Activated CD8-positive, alpha-beta T cell treated with anti-CD3 and anti-CD28 coated beads, Interleukin-2, amount 10 ng/mL, durations not matched to agents 7 days and 5 days (primary cell): ENCODE measurements around the gene DDX10. TPM values are rescaled to one million over a fixed set of nuclear protein-coding genes. Genes with fewer than 3 reads are reported as not detected.
"Not testable (repeated sequence)": the region's sequence is repeated elsewhere in the genome, so short reads cannot be mapped to it uniquely, and the experiment has no call there.

Source experiments
- ATAC-seq: fragments of 150-1000 bp; cut with Tn5 transposase; one replicate; pipeline ENCODE4 v1.10.0; 2021; ENCODE audit warnings: moderate library complexity
- CTCF ChIA-PET: fragments of 350-600 bp; sonication (Branson Sonifier 250); formaldehyde crosslinking; loops from one replicate; lab custom pipeline; 2021; ENCODE audit warnings: antibody characterized with exemption; lab: Charles Lee
- POLR2A ChIA-PET: fragments of 350-600 bp; sonication (Branson Sonifier 250); formaldehyde crosslinking; loops from one replicate; lab custom pipeline; 2021; ENCODE audit warnings: antibody characterized with exemption; lab: Charles Lee
- DNase-seq: peaks from one replicate; pipeline ENCODE4 v3.0.0-alpha.2; 2020
- H3K27ac Mint-ChIP-seq: one replicate; pipeline ENCODE4 v1.8.0; 2021; ENCODE audit warnings: mild to moderate bottlenecking, mixed read lengths
- H3K27me3 Mint-ChIP-seq: one replicate; pipeline ENCODE4 v1.8.0; 2021; ENCODE audit warnings: low read depth, mixed read lengths
- H3K36me3 Mint-ChIP-seq: one replicate; pipeline ENCODE4 v1.8.0; 2021; ENCODE audit warnings: low read depth, mixed read lengths
- H3K4me1 Mint-ChIP-seq: one replicate; pipeline ENCODE4 v1.8.0; 2021; ENCODE audit warnings: low read depth, mixed read lengths
- H3K4me3 Mint-ChIP-seq: one replicate; pipeline ENCODE4 v1.8.0; 2021; ENCODE audit warnings: mild to moderate bottlenecking, mixed read lengths
- H3K9me3 Mint-ChIP-seq: one replicate; pipeline ENCODE4 v1.8.0; 2022; ENCODE audit warnings: mixed read lengths; ENCODE audit not compliant: insufficient read depth
- total RNA-seq, 2 experiments: library from RNA; stranded (reverse); gene quantifications; one replicate each; pipeline ENCODE4 v1.2.3, GENCODE V29; 2021

Gene DDX10
- total RNA-seq, 2 experiments from 2014 or later, result 26.3 to 31.6 TPM

DNA sequence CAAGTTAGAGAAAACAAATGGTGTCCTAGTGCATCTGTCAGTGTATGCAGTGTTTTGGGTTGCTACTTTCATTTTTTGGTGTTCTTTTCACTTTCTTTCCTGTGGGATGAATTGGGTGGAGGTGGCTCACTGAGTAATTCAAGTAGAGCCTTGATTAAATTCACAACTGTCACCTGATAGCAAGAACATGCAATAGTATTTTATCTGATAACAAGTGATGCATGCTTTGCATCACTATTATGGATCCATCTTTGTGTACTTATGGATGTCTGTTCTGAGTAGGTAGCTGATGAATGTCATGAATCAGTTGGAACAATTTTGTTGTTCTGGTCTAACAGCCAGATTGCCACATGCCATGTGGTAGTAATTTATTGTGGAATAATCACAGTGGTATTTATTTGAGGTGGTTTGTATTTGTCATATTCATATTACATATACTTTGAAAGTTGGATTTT is 87.5 kb downstream of the DDX10 start:
- peaks cover 2% of the 10 kb centered on the region for H3K36me3 Mint-ChIP-seq
- H3K9me3 Mint-ChIP-seq, result no peaks in the 10 kb centered on the region
- ChIA-PET CTCF (no interaction called here), POLR2A (interaction anchor here (0.6 kb wide), 1 partner anchor 170 kb away, joined by 3 read pairs; no protein-coding TSS in a partner anchor)
- H3K27me3 Mint-ChIP-seq, result no peaks in the 10 kb centered on the region
- peaks cover 10% of the 10 kb centered on the region for H3K4me1 Mint-ChIP-seq
- no peak for ATAC-seq
- no peak overlapping the region for H3K27ac Mint-ChIP-seq
- no peak for DNase-seq
- H3K4me3 Mint-ChIP-seq, result no peak overlapping the region

DNA sequence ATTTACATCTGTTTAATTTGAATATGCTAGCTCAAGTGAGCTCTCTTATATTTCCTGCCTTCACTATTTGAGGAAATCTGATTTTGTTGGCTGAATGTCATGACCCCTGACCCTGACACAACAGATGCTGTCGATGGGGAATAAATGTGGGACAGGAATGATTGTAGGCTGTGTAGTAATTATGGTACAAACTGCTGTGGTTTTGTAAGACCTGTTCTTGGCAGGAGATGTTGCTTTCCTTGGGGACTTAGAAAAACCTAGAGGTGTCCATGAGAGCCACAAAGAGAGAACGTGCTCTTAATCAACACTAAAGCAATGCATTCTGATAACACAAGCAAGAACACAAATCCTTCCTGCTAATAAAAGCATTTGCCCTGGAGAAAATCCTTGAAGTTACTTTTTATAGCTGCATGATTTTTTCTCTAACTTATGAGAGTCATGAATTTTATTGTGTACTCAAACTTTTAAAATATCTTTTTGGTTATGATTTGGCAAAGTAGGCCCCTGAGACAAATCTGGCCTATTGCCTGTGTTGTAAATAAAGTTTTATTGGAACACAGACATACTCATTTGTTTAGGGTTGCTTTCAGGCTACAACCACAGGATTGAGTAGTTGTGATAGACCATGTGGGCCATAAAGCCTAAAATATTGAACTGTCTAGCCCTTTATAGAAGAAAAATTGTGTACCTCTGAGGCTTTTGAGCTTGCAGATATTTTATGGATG is 90.2 kb downstream of the DDX10 start:
- Mint-ChIP-seq H3K36me3 (peaks cover 2% of the 10 kb centered on the region), H3K4me1 (peaks cover 10% of the 10 kb centered on the region), H3K27me3 (no peaks in the 10 kb centered on the region), H3K27ac (no peak overlapping the region), H3K4me3 (no peak overlapping the region), H3K9me3 (no peaks in the 10 kb centered on the region)
- CTCF ChIA-PET, result interaction anchor here (0.6 to 1.7 kb wide), 3 partner anchors 20 to 930 kb away, joined by 3 to 5 read pairs (median 3); no protein-coding TSS in a partner anchor
- DNase-seq, result no peak
- ATAC-seq, result no peak
- POLR2A ChIA-PET, result no interaction called here

DNA sequence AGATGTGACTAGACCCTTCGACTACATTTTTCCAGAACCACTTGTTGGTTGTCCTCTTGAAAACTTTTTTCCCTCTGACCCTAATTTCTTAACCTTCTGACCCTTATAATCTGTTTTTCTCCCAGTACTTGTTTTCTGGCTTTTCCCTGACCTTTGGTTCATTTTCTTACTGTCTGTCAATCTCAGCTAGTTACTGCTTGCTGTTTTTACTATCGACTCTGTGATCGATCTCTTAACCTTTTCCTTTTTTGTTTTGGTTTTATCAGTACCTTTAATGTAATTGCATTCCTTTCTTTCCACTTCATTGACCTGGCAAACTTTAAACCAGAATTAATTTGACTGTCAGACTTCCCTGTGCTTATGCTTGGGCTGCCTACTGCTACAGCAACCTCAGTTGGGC is 92.8 kb downstream of the DDX10 start:
- ATAC-seq (no peak), DNase-seq (no peak)
- CTCF ChIA-PET, result interaction anchor here (0.8 to 1.6 kb wide), 3 partner anchors 18 to 25 kb away, joined by 3 to 4 read pairs (median 3); no protein-coding TSS in a partner anchor
- Mint-ChIP-seq H3K4me3 (no peak overlapping the region), H3K9me3 (no peaks in the 10 kb centered on the region), H3K27ac (no peak overlapping the region), H3K27me3 (no peaks in the 10 kb centered on the region), H3K36me3 (no peaks in the 10 kb centered on the region), H3K4me1 (no peaks in the 10 kb centered on the region)
- POLR2A ChIA-PET, result no interaction called here

GRCh38 chr11:108758458-108758857 is 93.6 kb downstream of the DDX10 start:
- ChIA-PET CTCF (interaction anchor here (1.6 kb wide), 1 partner anchor 25 kb away, joined by 4 read pairs; no protein-coding TSS in a partner anchor), POLR2A (no interaction called here)
- Mint-ChIP-seq H3K4me3 (no peak overlapping the region), H3K36me3 (no peaks in the 10 kb centered on the region), H3K9me3 (no peaks in the 10 kb centered on the region), H3K27me3 (no peaks in the 10 kb centered on the region), H3K27ac (no peak overlapping the region), H3K4me1 (no peaks in the 10 kb centered on the region)
- ATAC-seq (no peak), DNase-seq (no peak)

DNA sequence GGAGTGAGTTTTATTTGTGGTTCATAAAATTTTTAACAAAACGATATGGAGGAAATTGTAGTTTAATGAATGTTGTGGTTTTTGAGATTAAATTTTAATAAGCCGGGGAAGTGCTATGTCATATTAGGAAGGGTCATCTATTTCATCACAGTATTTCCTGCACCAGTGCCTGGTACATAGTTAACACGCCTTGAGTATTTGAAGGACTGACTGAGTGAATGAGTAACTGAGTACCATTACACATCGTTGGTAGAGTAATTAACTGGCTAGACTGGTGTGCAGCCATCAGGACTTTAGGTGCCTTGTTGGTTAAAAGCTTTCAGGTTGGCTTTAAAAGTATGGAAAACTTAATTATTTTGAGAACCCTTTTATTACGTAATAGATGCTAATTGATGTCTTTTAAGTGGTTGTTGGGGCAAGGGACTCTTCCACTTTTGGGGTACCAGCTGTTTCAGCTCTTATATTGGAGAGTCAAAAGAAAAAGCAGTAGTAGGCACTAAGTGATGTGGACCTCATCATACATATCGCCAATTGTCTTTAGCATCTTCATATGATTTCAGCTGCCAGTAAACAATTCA is 101.8 kb downstream of the DDX10 start:
- POLR2A ChIA-PET, result no interaction called here
- Mint-ChIP-seq H3K27ac (no peak overlapping the region), H3K4me3 (no peak overlapping the region), H3K4me1 (no peaks in the 10 kb centered on the region), H3K36me3 (peaks cover 1% of the 10 kb centered on the region), H3K9me3 (no peaks in the 10 kb centered on the region), H3K27me3 (no peaks in the 10 kb centered on the region)
- DNase-seq (no peak), ATAC-seq (no peak)
- CTCF ChIA-PET, result no interaction called here

GRCh38 chr11:108768370-108768769 is 103.5 kb downstream of the DDX10 start:
- POLR2A ChIA-PET, result no interaction called here
- Mint-ChIP-seq H3K27me3 (no peaks in the 10 kb centered on the region), H3K36me3 (peaks cover 1% of the 10 kb centered on the region), H3K9me3 (no peaks in the 10 kb centered on the region), H3K4me3 (no peak overlapping the region), H3K4me1 (no peaks in the 10 kb centered on the region), H3K27ac (no peak overlapping the region)
- CTCF ChIA-PET, result no interaction called here
- ATAC-seq (no peak), DNase-seq (no peak)

DNA sequence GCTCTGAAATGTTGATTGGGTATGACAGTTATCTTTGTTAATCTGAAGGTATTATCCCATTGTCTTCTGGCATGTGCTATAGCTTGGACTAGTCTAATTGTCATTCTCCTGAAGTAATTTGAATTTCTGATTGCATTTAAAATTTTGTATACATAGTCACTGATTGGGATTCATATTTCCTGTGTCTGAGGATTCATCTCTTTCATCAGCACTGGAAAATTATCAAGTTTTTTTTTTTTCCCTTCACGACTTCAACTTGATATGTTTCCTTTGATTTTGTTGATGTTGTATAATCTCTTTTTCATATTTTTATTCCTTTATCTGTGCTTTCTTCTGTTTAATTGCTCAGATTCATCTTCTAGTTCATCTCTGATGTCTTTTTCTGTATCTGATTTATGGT is 104.1 kb downstream of the DDX10 start:
- POLR2A ChIA-PET, result no interaction called here
- Mint-ChIP-seq H3K4me3 (no peak overlapping the region), H3K4me1 (no peaks in the 10 kb centered on the region), H3K27me3 (no peaks in the 10 kb centered on the region), H3K36me3 (peaks cover 1% of the 10 kb centered on the region), H3K9me3 (no peaks in the 10 kb centered on the region), H3K27ac (no peak overlapping the region)
- CTCF ChIA-PET, result no interaction called here
- DNase-seq, result no peak
- ATAC-seq, result no peak

DNA sequence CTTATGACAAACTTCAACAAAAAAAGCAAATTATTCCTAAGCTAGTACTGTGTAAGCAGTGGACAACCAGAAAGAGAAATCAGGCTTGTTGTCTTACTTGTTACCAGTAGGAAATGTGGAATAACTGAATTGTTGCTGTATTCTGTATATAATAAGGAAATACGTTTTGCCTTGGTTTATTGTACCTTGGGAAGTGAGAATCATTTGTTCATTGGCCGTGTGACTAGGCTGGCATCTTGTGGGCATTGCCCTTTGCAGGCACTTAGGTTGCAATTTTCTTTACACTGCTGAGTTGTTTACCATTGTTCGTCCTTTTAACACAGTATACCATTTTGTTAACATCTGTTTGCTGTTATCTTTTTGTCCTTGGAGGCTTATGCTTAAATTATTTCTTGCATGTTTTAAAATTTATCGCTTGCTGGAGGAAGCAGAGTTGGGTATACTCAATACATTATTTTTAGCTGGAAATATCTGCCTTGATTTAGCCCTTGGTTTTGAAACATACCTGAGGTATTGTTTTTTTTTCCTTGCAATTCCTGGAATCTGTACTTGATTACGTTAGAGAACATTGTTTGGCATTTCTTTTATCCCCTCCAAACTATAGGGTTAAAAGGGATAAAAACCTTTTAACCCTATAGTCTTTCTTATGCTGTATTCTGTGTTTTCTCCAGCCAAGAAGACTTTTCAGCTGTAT is 109.3 kb downstream of the DDX10 start:
- no peaks in the 10 kb centered on the region for H3K27me3 Mint-ChIP-seq
- H3K4me1 Mint-ChIP-seq, result no peaks in the 10 kb centered on the region
- no peaks in the 10 kb centered on the region for H3K9me3 Mint-ChIP-seq
- ATAC-seq (no peak), DNase-seq (no peak)
- H3K27ac Mint-ChIP-seq, result no peak overlapping the region
- CTCF ChIA-PET, result interaction anchor here (1.2 kb wide), 1 partner anchor 15 kb away, joined by 3 read pairs; no protein-coding TSS in a partner anchor
- no peak overlapping the region for H3K4me3 Mint-ChIP-seq
- POLR2A ChIA-PET, result no interaction called here
- H3K36me3 Mint-ChIP-seq, result peaks cover 12% of the 10 kb centered on the region

DNA sequence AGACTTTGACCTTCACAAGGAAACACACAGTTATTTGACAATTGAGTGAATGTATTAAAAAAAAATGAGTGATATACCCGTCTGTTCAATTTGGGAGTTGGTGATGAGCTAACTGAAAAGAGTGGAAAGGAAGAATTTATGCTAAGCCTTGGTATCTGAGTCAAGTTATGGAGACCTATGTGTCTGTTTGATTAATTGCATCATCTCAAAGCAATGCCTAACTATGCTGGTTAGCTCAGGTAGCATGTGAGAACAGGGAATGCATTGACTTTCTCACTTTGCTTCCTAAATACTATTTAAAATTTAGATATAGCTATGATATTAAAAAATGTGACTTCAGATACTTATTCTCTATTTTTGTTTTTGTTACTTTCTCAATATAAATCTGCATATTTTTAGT is 110.5 kb downstream of the DDX10 start:
- Mint-ChIP-seq H3K4me3 (no peak overlapping the region), H3K27ac (no peak overlapping the region), H3K4me1 (no peaks in the 10 kb centered on the region), H3K9me3 (no peaks in the 10 kb centered on the region), H3K36me3 (peaks cover 13% of the 10 kb centered on the region), H3K27me3 (no peaks in the 10 kb centered on the region)
- DNase-seq (no peak), ATAC-seq (no peak)
- ChIA-PET POLR2A (no interaction called here), CTCF (interaction anchor here (1.0 kb wide), 1 partner anchor 41 kb away, joined by 4 read pairs; no protein-coding TSS in a partner anchor)

GRCh38 chr11:108779147-108779546 is 114.3 kb downstream of the DDX10 start:
- H3K9me3 Mint-ChIP-seq, H3K27me3 Mint-ChIP-seq, POLR2A ChIA-PET, H3K27ac Mint-ChIP-seq, DNase-seq, H3K4me3 Mint-ChIP-seq, CTCF ChIA-PET, H3K4me1 Mint-ChIP-seq, ATAC-seq: not testable (repeated sequence)
- H3K36me3 Mint-ChIP-seq, result peaks cover 11% of the 10 kb centered on the region

DNA sequence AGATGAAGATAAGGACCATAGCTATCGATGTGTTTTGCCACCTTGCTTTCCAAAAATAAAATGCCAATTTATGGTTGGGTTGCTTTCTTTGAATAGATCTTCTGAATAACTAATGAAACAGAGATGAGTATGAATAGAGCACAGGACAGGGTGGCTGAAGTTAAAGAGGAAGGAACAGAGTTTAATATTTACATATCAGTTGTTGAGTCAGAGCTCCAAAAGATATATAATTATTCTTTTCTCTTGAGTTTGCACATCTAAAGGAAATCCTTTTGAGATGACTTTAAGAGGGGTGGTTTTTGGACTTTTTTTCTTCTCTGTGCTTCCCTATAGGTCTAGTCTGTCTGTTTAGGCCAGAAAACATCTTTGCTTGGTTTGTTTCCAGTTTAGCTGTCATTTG is 115.2 kb downstream of the DDX10 start:
- Mint-ChIP-seq H3K9me3 (no peaks in the 10 kb centered on the region), H3K4me1 (peaks cover 7% of the 10 kb centered on the region), H3K27me3 (no peaks in the 10 kb centered on the region), H3K4me3 (no peak overlapping the region), H3K36me3 (peaks cover 14% of the 10 kb centered on the region), H3K27ac (no peak overlapping the region)
- POLR2A ChIA-PET, result interaction anchor here (0.6 kb wide), 1 partner anchor 1175 kb away, joined by 3 read pairs; no protein-coding TSS in a partner anchor
- ATAC-seq (no peak), DNase-seq (no peak)
- CTCF ChIA-PET, result no interaction called here

GRCh38 chr11:108781946-108782345 is 117.1 kb downstream of the DDX10 start:
- Mint-ChIP-seq H3K27me3 (no peaks in the 10 kb centered on the region), H3K4me1 (peaks cover 19% of the 10 kb centered on the region), H3K36me3 (peaks cover 12% of the 10 kb centered on the region), H3K4me3 (no peak overlapping the region), H3K9me3 (no peaks in the 10 kb centered on the region), H3K27ac (no peak overlapping the region)
- CTCF ChIA-PET, result no interaction called here
- ATAC-seq, result no peak
- no peak for DNase-seq
- POLR2A ChIA-PET, result no interaction called here
